Fibroblast of peridontal ligament (primary cell): ENCODE measurements around the gene MYL5.

ENCODE experiments used
- DNase-seq: peaks from one replicate; pipeline ENCODE4 v3.0.0-alpha.2; 2010; ENCODE audit errors: extremely low read depth

MYL5 gene

DNA sequence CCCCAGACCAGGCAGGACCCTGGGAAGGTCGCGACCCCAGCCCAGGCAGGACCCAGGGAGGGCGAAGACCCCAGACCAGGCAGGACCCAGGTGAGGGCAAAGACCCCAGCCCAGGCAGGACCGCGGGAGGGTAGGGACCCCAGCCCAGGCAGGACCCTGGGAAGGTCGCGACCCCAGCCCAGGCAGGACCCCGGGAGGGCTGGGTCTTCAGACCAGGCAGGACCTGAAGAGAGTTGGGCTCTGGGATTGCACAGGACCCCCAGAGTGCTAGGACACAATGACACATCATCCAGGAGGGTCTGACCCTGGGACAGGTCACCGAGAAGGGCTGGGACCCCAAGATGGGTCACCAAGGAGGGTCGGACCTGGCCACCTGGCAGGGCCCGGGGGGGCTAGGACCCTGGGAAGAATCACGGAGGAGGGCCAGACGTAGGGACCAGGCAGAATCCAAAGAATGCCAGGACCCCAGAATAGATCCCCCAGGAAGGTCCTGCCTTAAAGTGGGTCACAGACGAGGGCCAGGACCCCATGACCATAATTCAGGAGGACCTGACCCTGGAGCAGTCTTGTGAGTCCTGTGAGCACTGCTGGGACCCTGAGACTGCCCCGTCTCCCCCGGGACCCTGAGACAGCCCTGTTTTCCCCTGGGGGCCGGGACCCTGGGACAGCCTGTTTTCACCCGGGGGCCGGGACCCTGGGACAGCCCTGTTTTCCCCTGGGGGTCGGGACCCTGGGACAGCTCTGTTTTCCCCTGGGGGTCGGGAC, 32.7 kb downstream of the MYL5 start:
- no peak for DNase-seq

DNA sequence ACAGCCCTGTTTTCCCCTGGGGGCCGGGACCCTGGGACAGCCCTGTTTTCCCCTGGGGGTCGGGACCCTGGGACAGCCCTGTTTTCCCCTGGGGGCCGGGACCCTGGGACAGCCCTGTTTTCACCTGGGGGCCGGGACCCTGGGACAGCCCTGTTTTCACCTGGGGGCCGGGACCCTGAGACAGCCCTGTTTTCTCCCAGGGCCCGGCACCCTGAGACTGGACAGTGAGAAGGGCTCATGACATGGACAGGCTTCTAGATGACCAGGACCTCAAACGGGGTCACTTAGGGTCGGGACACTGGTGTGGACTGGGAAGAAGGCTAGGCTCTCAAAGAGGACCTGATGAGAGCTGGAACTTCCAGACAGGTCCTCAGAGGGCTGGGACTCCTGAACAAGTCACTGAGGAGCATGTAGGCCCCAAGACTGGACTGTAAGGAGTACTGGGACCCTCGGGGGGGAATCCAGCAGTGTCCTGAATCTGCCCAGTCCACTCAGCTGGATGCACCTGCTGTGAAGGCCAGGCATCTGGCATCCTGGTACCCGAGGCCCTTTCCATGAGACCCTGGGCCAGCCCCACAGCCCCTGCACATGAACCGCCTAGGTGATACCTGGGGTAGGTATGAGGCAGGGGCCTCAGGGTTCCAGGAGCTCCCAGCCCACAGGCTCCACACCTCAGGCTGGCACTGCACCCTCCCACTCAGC, 33.7 kb downstream of the MYL5 start:
- DNase-seq = no peak

DNA sequence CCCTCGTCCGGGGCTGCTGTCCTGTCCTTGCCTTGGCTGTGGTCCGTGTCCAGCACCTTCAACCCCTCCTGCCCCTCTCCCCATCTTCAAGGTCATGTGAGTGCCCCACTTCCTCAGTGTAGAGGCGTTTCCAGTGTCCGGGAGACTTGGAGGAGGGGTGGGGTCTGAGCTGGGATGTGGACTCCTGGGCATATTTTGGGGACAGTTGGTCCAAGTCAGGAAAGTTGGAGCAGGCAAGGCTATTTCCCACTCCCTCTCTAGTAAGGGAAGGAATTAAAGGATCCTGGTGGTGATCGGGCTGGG, 34.2 kb downstream of the MYL5 start:
- DNase-seq = no peak

DNA sequence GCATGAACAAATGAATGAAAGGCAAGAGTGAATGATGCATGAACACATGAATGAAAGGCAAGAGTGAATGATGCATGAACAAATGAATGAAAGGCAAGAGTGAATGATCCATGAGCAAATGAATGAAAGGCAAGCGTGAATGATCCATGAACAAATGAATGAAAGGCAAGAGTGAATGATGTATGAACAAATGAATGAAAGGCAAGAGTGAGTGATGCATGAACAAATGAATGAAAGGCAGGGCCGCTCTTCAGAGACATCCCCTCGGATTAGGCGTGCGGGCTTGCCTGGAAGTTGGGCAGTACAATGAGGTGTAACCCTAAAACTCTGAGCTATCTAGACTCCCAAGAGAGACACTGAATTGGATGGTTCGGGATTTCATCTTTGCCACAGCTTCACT, 35.0 kb downstream of the MYL5 start:
- no peak for DNase-seq

GRCh38 chr4:710116-710515, 35.8 kb downstream of the MYL5 start:
- no peak for DNase-seq

GRCh38 chr4:710916-711315, 36.6 kb downstream of the MYL5 start:
- no peak for DNase-seq

- DNase-seq = no peak
These were observed 37.8 kb downstream of the MYL5 start for GRCh38 chr4:712093-712492.

DNA sequence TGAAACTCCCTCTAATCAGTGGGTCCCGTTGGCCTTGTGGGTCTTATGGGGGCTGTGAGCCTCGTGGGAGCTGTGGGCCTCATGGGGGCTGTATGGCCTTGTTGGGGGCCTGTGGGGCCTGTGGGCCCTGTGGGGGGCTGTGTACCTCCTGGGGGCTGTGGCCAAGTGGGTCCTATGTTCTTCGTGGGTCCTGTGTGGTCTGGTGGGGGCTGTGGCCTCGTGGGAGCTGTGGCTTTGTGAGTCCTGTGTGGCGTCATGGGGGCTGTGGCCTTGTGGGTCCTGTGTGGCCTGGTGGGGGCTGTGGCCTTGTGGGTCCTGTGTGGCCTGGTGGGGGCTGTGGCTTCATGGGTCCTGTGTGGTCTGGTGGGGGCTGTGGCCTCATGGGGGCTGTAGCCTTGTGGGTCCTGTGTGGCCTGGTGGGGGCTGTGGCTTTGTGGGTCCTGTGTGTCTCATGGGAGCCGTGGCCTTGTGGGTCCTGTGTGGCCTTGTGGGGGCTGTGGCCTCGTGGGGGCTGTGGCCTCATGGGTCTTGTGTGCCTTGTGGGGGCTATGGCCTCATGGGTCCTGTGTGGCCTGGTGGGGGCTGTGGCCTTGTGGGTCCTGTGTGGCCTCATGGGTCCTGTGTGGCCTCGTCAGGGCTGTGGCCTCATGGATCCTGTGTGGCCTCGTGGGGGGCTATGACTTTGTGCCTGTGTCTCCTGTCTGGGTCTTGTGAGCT, 38.7 kb downstream of the MYL5 start:
- DNase-seq = no peak

DNA sequence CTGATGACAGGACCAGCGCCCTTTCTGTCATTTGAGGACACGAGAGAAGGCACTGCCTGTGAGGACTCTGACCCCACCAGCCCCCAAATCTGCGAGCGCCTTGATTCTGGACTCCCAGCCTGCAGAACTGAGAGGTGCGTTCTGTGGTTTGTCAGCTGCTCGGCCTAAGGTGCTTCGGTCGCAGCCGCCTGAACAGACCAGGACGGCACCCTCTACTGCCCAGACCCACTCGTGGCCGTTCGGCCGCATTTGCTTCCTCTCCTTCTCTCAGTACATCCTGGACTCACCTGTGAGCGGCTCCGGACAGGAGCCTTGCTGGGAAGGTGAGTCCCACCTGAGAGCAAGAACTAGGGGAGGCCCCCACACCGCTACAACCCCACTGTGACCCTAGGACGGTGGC, 39.7 kb downstream of the MYL5 start:
- DNase-seq = no peak

DNA sequence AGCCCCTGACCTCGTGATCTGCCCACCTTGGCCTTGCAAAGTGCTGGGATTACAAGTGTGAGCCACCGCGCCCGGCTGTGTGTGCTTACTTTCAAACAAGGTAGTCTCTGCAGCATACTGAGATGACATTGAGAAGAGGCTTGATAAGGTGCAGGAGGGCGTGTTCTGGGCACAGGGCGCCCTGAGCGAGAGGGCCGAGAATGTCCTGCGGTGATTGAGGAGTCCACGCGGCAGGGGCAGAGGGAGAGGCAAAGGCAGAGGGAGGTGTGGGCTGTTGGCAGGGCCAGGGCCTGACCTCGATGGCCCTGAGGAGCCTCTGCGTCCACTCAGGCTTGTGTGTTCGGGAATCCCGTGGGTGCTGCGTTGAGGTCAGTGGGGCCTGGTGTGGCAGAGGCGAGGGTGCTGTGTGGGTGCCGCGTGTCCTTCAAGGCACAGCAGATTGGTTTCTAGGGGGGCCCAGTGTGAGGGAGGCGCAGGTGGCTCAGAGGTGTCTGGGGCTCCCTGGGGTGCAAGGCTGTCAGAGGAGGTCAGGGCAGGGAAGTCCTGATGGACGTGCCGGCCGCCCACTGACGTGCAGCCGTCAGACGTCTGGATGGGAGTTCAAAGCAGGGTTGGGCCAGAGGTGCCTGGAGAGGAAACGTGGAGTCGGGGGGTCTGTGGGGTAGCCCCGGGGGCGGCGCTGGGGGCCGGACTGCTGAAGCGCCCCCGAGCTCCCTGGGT, 43.4 kb downstream of the MYL5 start:
- no peak for DNase-seq

- no peak for DNase-seq
These were observed 44.1 kb downstream of the MYL5 start for GRCh38 chr4:718460-718859.

GRCh38 chr4:720111-720860, 45.9 kb downstream of the MYL5 start:
- DNase-seq = no peak

GRCh38 chr4:721261-722168, 47.2 kb downstream of the MYL5 start:
- DNase-seq = no peak

DNA sequence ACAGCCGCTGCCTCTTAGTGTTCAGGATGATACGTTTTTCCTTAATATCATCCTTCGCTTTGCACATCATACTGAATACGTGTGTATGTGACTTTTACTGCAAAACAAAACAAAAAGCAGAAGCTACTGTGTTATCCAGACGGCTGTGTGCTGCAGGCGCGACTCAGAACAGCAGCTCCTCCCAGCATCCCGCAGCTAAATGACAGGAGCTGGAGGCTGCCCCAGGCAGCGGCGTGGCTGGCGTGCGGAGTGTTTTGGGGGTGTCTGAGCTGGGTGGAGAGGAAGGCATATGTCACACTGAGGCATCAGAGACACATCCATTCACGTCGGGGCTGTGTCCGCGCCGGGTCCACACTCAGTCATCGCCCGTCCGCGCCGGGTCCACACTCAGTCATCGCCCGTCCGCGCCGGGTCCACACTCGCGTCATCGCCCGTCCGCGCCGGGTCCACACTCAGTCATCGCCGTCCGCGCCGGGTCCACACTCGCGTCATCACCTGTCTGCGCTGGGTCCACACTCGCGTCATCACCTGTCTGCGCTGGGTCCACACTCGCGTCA, 47.9 kb downstream of the MYL5 start:
- DNase-seq = no peak

DNA sequence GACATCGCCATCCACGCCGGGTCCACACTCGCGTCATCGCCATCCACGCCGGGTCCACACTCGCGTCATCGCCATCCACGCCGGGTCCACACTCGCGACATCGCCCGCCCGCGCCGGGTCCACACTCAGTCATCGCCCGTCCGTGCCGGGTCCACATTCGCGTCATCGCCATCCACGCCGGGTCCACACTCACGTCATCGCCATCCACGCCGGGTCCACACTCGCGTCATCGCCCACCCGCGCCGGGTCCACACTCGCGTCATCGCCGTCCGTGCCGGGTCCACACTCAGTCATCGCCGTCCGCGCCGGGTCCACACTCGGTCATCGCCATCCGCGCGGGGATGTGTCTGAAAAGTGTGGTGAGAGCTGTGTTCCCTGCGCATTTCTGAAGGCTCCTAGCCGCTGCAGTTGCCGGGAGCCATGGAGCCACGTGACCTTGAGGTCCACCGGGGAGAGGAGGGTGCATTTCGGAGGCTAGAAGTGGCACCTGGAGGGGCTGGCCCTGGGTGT, 48.6 kb downstream of the MYL5 start:
- no peak for DNase-seq

DNA sequence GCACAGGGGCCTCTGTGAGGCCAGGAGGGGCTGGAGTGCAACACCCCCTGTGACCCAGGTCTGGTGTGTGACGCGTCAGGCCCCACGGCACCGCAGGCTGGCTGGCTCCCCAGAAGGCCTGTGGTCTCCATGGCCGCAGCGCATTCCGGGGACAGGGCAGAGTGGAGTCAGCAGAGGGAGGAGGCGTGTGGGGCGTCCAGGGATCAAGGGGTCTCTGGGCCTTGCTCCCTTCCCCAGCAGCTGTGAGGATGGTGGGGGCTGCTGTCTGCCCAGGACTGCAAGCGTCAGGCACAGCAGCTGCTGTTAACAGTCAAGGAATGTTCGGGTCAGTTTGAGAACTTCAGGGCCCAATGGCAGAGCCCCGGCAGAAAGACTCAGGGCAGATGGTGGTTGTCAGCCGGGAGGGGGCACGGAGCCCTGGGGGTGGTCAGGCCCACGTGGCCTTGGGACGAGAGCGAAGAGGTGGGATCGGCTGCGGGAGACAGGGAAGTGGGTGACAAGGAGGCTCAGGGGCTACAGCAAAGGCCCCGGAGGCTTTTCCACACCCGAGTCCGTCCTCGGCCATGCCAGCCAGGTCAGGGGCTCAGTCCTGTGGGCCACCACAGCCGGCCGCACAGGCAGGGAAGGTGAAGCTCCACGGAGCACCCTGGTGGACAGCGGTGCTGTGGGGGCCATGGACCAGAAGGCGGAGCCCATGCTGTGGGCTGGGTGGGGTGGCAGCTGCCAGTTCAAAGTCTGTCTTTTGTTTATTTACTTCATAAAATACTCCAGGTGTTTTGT, 49.6 kb downstream of the MYL5 start:
- no peak for DNase-seq

GRCh38 chr4:725391-726234, 51.3 kb downstream of the MYL5 start:
- no peak for DNase-seq

DNA sequence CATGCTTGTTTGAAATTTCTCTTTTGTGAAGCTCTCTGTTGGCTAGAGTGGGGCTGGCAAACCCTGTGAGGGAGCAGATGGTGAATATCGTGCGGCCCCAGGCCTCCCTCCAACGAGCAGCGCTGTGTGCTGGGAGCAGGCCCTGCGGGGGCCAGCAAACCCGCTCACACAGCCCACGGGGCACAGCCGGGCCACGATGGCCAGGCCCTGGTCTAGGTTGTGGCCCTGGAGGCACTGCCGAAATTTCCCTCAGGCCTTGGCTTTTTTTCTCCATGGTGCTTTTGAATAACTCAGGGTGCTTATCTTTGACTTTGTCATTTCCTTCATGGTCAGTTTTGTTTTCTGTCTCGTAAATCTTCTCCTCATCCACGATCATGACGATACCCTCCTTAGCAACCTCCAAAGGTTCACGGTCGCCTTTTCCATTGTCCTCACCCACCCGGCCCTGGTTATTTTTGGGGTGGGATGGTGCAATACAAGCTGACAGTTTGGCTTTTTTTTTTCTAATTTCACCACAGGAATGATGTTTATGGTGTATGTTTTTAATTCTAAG, 52.0 kb downstream of the MYL5 start:
- peak; percentile 73 for DNase-seq
